ENCODE data around the gene EXOC4.
A peak's percentile ranks its signal among the peaks of the same experiment; 100 is the strongest.

The EXOC4 gene

DNA sequence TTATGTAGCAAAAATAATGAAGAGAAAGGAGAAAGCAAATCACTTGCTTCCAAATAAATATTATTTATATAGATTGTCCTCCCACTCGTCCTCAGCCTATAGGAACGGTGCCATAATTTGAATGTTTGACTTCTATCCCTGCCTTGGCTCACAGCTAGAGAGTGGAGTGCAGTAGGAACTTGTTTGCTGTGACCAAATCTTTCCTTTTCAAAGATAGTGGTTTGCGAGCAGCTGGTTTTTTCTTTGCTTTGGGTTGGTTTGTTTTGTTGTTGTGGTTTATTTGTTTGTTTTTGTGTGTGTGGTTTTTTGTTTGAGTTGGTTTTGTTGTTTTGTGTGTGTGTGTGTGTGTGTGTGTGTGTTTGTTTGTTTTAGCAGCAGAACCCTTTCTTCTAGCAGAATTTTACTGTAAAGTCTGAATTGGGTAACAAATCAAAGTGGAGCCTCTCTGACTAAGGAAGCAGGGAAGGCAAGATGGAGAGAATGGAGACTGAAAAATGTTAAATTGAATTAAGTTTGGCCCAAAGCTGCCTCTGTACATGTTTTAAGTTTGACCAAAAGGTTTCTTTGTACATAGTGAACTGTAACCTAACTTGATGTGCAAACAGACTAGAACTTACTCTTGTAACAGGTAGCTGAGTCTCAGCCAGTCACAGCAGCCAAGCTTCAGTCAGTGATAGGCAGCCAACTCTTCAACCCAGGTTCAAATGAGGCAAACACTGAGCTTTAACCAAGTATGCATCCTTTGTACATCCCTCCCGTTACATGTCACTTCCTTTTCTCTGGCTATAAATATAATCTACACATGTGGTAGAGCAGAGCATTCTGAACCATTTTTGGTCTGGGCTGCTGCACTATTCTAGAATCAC lies 724.8 kb downstream of the EXOC4 start:
- DNase-seq (ENCODE audit: low read depth) = no peak
- no peak overlapping the region for H3K4me3 ChIP-seq (ENCODE audit: low read length)
- TF ChIP-seq, protein P1, sequence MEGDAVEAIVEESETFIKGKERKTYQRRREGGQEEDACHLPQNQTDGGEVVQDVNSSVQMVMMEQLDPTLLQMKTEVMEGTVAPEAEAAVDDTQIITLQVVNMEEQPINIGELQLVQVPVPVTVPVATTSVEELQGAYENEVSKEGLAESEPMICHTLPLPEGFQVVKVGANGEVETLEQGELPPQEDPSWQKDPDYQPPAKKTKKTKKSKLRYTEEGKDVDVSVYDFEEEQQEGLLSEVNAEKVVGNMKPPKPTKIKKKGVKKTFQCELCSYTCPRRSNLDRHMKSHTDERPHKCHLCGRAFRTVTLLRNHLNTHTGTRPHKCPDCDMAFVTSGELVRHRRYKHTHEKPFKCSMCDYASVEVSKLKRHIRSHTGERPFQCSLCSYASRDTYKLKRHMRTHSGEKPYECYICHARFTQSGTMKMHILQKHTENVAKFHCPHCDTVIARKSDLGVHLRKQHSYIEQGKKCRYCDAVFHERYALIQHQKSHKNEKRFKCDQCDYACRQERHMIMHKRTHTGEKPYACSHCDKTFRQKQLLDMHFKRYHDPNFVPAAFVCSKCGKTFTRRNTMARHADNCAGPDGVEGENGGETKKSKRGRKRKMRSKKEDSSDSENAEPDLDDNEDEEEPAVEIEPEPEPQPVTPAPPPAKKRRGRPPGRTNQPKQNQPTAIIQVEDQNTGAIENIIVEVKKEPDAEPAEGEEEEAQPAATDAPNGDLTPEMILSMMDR (IDR thresholded peaks at IDR 0.05; ENCODE audit: insufficient read depth, low read depth, low read length, missing control alignments) = no peak

GRCh38 chr7:133978502-133979295 lies 725.8 kb downstream of the EXOC4 start:
- no peak overlapping the region for H3K4me3 ChIP-seq (ENCODE audit: low read length)
- DNase-seq (ENCODE audit: low read depth) = no peak
- TF ChIP-seq, protein P1 (IDR thresholded peaks at IDR 0.05; ENCODE audit: insufficient read depth, low read depth, low read length, missing control alignments) = no peak

DNA sequence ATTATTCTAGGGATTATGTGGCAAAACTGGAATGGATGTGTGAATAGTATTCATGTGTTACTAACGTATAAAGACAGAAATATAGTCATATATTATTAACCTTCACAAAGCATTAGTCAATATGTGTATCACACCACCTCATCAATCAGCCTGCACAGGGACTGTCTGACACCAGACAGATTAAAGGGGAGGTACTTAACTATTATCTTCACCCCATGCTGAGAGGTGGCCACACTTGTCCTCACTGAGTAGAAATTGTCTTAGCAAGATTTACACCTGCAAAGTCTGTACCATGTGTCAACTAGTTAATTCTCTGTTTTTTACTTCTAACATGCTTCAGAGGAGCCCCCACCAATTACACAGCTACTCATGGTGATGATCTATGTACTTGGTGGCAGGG lies 727.9 kb downstream of the EXOC4 start:
- no peak overlapping the region for H3K4me3 ChIP-seq (ENCODE audit: low read length)
- no peak for DNase-seq (ENCODE audit: low read depth)
- TF ChIP-seq, protein P1 (IDR thresholded peaks at IDR 0.05; ENCODE audit: insufficient read depth, low read depth, low read length, missing control alignments) = no peak

- DNase-seq (ENCODE audit: low read depth) = peak; percentile 33
- TF ChIP-seq, protein P1 (IDR thresholded peaks at IDR 0.05; ENCODE audit: insufficient read depth, low read depth, low read length, missing control alignments) = no peak
- H3K4me3 ChIP-seq (ENCODE audit: low read length) = no peak overlapping the region
Observed at GRCh38 chr7:133983685-133984419, 731.0 kb downstream of the EXOC4 start.

GRCh38 chr7:133985300-133985699 lies 732.4 kb downstream of the EXOC4 start:
- no peak for DNase-seq (ENCODE audit: low read depth)
- TF ChIP-seq, protein P1 (IDR thresholded peaks at IDR 0.05; ENCODE audit: insufficient read depth, low read depth, low read length, missing control alignments) = no peak
- no peak overlapping the region for H3K4me3 ChIP-seq (ENCODE audit: low read length)

DNA sequence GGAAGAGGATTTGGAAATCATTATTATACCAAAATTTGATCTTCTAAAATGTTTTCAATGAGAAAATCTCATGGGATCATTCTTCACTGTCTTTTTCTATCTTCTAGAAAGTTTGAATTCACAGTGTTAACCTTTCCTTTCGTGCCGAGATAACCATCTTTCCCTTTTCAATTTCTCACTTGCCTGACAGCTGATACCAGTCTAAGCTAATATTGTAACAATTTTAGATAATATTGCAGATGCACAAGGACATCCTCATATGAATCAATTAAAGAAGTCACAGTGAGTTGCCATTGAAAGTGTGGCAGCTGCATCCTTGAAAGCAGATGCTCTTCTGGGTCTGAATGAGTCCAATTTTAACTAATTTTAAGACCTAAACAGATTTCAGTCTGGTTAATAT lies 734.7 kb downstream of the EXOC4 start:
- DNase-seq (ENCODE audit: low read depth) = no peak
- H3K4me3 ChIP-seq (ENCODE audit: low read length) = no peak overlapping the region
- TF ChIP-seq, protein P1 (IDR thresholded peaks at IDR 0.05; ENCODE audit: insufficient read depth, low read depth, low read length, missing control alignments) = no peak
